ENCODE results near the gene MAGI1. TPM values are rescaled to one million over a fixed set of nuclear protein-coding genes. Genes with fewer than 3 reads are reported as not detected.

MAGI1 gene
- polyA plus RNA-seq, 3 donors, result 29.7 to 33.5 (median 30.7) TPM

DNA sequence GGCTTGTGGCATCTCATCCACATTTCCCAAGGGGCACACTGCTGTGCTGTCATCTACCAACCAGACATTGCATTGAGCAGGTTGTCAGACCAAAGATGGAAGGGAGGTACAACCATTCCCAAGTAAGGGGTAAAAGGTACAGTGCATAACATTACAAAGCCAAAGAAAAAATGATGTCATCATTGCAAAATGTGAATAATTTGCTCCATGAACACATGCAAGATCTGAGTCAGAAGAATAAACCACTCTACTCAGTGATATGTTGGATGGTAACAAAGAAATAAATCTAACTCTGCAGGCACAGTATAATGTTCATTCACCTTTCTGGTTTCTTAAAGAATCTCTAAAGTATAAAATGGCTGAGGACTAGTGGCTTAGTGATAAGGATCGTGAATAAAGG is 202.7 kb downstream of the MAGI1 start:
- DNase-seq (ENCODE audit: extremely low read depth in 1 of 11, low read depth in 9 of 11, low spot score in 4 of 11), result no peak

DNA sequence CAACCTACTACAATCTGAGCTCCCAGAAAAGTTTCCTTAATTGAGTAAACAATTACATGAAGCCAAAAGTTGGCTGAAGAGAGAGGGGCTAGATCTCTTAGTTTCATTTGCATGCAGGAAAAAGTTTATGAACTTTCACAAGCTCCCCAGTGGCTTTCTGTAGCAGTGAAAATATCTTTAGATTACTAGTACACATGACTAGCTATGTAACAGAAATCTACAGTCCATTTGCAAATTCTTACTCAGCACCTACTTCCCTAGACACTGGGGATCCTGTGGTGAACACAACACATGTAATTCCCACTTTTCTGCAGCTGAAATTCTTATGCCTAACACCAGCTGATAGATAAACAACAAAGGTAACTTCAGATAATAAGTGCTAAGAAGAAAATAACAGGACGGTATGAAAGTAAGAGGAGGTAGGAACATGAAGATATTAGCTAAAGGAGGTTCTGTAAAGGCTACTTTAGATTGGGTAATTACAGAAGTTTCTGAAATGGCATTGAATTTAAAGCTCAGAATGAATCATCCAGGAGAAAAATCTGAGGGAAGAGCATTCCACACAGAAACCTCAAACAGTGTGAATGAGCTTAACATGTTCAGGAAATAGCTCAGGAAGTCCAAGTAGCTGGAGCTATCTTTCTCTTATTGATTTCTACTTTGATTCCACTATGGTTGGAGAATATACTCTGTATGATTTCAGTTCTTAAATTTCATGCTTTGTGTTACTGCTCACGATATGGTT is 204.8 kb downstream of the MAGI1 start:
- DNase-seq (ENCODE audit: extremely low read depth in 1 of 11, low read depth in 9 of 11, low spot score in 4 of 11), result no peak

DNA sequence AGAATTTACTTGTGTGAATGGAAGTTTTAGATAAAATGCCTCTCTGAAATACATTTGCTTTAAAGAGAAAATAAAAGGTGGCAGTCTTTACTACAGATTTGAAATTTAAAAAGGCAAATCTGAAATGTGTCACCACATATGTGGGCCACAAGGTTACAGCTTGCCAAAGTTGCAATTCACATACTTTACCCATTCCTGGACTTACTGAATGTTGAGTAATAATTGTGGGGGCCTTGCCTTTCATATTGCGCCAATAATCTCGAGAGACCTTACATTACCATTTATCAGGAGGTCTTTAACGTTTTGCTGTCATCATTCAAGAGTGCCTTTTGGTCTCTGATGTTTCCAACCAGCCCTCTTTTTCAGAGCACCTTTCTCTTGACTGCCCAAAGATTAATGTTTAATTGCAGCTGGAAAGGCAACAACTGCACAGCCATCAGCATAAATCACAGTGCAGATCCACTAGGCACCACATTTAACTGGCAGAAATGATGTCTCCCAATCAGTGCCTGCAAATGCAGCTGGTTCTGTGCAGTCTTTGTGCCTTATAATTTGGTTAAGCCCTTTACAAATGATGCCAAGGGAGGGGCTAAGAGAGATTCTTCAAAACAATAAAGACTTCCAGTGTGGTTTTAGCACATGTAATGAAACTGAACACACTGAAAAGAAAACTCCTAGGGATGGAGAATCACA is 206.8 kb downstream of the MAGI1 start:
- DNase-seq (ENCODE audit: extremely low read depth in 1 of 11, low read depth in 9 of 11, low spot score in 4 of 11), result no peak

DNA sequence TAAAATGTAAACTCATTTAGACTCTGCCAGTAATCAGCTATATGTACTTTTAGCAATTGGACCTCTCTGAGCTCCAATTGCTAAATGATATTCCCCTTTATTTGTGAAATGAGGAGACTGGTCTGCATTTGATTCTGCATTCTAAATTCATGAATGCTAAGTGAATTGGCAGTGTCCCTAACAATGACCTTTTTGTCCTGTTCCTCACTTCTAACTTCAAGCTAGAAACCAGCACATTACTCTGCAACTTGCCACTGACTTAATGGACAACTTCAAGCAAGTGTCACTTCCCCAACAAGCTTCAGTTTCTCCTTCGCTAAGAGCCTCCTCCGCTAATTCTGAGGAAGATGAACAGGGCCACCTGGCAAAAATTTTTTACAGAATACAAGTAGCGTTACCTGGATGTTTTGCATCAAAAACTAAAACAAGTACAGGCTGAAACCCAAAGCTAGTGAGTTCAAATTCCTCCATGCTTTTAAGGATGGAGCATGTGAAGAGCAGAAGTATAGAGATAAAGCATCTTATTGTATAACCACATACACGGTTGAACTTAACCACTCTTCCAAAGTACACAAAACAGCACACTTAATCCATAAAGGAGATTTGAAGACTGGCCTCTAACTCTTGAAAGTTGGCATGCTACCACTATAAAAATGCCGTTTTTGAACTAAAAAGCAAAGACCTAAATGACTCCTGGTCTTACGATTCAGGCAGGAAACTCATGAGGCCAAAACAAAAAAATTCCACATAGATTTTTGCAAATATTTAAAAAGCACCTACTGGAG is 207.6 kb downstream of the MAGI1 start:
- no peak for DNase-seq (ENCODE audit: extremely low read depth in 1 of 11, low read depth in 9 of 11, low spot score in 4 of 11)

DNA sequence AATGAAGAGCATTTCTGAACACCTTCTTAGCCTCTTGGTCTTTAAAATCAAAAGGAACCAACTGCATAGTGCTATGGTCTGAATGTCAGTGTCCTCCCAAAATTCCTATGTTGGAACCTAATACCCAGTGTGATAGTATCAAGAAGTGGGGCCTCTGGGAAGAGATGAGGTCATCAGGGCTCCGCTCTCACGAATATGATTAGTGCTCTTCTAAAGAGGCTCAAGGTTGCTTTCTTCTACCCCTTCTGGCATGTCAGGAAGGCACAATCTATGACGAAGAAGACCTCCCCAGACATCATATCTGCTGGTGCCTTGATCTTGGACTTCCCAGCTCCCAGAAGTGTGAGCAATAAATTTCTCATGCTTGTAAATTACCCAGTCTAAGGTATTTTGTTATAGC is 209.5 kb downstream of the MAGI1 start:
- no peak for DNase-seq (ENCODE audit: extremely low read depth in 1 of 11, low read depth in 9 of 11, low spot score in 4 of 11)

DNA sequence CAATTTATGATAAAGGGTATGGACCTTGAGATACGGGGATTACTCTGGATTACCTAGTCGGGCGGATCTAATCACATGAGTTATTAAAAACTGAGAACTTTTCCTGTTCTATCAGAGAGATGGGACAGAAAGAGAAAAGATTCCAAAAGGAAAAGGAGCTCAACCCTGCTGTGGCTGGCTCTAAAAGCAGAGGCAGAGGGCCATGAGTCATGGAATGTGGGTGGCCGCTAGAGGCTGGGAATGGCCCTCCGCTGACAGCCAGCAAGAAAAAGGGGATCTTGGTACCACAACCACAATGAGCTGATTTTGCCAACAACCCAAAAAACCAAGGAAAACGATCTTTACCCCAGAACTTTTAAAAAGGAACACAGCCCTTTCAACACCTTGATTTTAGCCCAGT is 210.0 kb downstream of the MAGI1 start:
- no peak for DNase-seq (ENCODE audit: extremely low read depth in 1 of 11, low read depth in 9 of 11, low spot score in 4 of 11)

DNA sequence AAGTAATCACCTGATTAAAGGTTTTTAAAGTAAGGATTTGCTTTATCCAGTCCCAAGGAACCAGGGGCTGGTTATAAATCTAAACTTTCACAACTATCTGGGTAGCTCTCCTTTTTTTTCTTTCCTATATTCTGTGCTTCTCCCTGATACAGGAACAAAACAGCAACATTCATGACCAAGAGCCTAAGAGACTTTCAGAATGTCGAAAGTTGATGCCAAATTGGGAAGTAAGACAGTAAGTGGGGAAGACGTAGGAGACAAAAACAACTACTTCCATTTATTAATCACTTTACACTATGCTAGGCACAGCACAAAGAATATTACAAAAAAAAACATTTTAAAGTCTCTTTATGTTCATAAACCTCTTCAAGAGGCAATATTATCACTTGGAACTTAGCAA is 211.6 kb downstream of the MAGI1 start:
- no peak for DNase-seq (ENCODE audit: extremely low read depth in 1 of 11, low read depth in 9 of 11, low spot score in 4 of 11)

DNA sequence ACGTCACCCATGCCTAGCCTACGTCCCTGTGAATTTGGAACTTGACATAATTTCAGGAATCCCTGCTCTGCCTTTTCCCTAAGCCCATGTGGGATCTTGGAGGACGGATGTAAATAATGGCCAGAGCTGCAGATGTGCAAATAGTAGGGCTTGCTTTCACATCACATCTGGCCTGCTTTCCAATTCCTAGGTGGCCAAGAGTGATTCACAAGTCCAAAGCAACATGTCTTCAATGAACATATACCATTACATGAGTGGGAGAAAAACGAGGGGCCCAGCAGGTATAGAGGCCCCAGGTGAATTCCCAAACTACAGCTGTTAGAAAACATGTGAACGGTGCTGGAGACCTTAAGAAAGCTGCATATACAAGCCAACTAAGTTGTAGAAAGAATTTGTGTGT is 214.6 kb downstream of the MAGI1 start:
- DNase-seq (ENCODE audit: extremely low read depth in 1 of 11, low read depth in 9 of 11, low spot score in 4 of 11), result no peak

DNA sequence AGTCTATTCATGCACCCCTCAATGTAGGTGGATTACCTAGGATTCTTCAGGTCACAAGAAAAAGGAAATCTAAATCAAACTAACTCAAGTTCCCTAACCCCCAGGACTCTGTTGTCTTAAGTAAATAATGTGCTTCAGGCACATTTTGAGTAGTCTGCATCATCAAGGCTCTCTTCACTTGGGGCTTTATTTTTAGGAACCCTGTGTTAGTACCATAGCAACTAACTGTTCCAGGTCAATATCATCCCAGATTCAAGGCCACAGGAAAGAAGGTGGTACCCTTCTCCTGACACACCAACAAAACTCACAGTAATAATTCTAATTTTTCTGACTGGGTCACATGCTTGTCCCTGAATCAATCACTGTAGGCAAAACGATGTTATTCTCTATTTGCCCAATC is 218.1 kb downstream of the MAGI1 start:
- no peak for DNase-seq (ENCODE audit: extremely low read depth in 1 of 11, low read depth in 9 of 11, low spot score in 4 of 11)

DNA sequence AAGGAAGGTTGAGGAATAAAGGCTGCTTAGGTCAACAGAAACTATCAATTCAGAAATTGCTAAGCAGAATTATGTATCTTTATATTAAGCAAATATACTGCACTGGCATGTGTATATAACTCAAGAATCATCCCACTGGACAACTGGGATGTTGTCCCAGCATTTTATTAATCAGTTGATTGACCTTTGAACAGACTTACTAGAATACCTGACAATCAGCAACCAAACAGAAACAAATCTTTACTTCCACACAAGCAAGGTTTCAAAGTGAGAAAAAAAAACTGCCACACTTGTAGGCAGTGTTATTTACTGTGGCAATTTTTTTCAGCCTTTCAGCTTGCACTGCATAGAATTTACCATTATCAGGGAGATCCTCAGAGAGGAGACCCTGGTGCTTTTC is 218.8 kb downstream of the MAGI1 start:
- no peak for DNase-seq (ENCODE audit: extremely low read depth in 1 of 11, low read depth in 9 of 11, low spot score in 4 of 11)

DNA sequence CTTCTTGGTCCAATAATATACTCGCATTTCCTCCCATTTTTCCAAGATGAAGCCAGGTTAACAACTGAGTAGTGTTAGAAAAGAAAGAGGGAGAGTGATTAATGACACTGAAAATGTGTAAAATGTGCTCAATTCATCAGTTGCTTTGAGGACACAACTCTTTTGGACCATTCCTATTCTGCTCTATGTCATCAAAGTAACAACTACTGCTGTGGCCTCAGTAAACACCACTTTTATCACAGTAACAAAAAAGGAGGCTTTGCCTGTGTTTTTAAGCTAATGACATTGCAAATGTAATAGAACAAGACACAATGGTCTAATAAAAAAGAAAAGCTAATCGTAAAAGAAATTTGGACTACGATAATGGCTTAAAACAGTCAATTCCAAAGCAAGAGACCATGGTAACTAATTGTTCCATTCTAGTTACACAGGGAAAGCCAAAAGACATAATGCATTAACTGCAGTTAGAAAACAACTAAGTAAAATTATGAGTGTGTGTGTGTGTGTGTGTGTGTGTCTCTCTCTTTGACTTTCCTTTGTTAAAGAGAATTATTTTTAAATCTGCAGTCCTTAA is 221.1 kb downstream of the MAGI1 start:
- DNase-seq (ENCODE audit: extremely low read depth in 1 of 11, low read depth in 9 of 11, low spot score in 4 of 11), result no peak

DNA sequence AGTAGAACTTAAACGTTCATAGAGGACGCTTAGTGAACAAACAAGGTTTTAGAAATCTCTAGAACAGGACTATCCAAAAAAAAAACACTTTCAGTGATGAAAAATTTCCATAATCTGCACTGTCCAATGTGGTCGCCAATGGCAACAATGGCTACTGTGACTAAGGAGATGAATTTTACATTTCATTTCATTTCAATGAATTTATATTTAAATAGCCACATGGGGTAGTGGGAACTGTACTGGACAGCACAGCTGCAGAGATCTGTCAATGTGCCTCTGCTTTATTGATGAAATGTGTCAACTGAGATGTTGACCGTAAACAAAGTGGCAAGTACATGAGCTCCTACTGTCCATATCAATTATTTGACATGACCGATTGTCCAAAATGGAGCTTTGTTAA is 222.5 kb downstream of the MAGI1 start:
- DNase-seq (ENCODE audit: extremely low read depth in 1 of 11, low read depth in 9 of 11, low spot score in 4 of 11), result no peak

DNA sequence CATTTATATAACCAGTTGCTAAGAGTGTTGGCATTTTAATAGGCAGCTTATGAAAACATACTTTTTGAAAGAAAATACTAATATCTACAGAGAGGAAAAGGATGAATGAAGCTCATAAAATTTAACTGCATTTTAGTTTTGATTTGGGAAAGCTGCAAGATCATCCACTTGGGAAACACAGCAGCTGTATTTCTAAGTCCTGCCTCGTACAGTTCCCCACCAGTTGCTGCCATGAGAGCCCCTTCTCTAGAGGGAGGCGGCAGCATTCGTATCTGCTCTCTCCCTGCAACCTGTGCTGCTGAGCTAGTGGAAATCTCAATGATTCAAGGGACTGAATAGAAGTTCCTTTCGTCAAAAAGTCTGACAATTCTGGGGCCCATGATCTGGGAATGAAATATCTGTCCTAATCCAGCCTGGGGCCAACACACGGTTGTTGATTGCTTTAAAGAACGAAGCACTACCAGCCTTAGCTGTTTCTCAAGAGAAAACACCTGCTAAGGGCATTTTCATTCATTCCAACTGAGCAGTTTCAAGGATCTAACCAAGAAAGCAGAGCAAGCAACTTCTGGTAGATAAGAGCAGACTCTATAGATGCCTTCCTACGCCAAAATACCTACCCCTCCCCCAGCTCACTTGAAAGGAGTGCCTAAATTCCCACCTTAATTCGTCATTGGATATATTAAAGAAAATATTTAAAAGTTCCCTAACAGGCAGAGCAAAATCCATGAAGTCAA is 223.7 kb downstream of the MAGI1 start:
- DNase-seq (ENCODE audit: extremely low read depth in 1 of 11, low read depth in 9 of 11, low spot score in 4 of 11), result peak in 3 of 11 donors; percentile 17 to 25 (median 18)

DNA sequence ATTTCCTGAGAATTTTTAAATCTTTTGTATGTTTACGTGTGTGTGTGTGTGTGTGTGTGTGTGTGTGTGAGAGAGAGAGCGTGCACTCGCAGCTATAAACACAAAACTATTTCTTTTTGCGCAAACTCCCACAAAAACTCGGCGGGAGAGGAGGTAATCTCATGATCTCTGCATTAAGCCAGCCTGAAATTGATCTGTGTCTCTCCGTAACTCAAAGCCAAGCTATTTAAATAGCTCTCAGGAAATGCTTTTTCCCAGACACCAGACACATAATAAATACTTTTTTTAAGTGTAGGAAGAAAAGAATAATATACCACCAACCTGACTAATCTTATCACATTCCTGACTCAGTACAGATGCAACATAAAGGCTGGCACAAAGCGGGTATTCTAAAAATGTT is 226.8 kb downstream of the MAGI1 start:
- DNase-seq (ENCODE audit: extremely low read depth in 1 of 11, low read depth in 9 of 11, low spot score in 4 of 11), result no peak

DNA sequence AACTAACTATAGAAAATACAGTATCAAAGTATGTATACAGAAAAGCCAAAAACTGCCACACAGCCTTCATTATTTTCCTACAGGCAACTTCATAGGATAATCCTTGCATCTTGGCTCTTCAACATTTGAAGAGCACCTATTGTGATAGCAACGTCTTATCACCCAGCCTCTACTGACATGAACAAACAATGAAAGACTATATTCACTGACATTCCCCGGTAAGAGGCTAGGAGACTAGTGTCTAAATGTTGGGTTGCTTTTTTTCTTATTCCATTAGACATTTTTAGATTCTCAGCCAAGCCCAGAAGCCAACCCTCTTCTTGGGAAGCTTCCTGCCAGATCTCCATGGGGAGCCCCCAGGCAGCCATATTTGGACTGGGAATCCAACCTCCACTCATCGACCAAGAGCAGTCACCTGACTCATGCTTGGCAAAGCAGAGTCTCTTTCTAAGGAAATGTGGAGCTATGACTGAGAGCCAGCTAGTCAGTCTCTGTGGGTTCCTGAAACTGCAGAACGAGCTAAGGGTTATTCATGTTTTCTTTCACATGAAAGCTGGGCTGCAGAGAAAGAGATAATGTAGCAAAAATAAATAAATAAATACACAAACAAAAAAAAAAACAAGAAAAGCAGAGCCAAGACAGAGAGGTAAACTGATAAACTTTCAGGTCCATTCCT is 227.5 kb downstream of the MAGI1 start:
- no peak for DNase-seq (ENCODE audit: extremely low read depth in 1 of 11, low read depth in 9 of 11, low spot score in 4 of 11)

DNA sequence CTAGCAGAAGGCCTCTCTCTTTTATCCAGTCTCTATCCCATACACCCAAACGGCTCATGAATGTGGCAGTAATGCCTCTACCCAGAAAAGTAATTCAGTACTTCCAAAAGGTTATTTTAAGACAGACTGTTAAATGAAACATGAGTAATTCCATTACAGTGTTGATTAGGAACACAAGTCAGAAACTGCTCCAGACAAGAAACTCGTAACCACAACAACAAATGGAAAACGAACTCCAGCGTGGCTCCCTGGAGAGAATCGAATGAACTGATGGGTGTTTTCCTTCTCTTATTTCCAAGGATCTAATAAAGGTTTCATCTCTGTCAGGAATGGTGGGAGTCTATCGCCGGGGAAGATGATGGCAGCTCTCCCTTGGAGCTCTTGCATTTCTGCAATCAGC is 228.4 kb downstream of the MAGI1 start:
- DNase-seq (ENCODE audit: extremely low read depth in 1 of 11, low read depth in 9 of 11, low spot score in 4 of 11), result no peak

DNA sequence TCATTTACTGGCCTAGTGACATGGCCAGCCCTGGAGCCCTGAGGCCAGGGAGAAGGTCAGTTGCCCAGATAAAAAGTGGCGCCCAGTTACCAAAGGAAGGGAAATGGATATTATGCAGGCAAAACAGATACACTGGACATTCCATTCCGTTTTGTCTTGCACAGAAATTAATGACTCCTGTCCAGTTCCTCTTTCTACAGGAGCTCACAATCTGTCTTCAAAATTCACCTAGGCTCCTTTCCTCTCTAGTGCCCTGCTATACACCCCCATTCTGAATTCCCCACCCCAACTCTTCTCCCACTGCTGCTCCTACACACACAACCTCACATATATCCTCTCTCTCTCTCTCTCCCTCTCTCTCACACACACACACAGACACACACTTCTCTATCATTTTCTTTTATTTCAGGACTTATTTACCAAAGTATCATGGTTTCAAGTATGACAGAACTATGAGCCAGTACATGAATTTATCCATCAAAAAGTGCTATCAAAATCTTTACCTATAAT is 229.0 kb downstream of the MAGI1 start:
- DNase-seq (ENCODE audit: extremely low read depth in 1 of 11, low read depth in 9 of 11, low spot score in 4 of 11), result no peak

DNA sequence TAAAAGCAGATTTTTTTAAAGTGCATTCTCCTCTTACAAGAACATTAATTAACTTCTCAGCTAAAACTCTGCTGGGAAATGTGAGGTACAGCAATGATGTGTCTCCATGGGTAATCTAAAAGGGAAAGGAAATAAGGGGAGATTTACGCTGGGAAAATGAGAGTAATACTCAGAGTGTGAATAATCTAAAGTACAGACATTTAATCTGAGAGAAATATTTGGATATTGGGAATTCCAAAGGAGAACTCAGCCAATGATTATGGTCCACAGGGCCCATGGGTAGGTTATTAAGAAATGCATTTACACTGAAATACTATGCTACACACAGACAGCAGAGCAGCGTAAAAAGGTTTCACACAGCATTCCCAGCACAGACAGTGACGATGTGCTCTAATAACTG is 229.9 kb downstream of the MAGI1 start:
- DNase-seq (ENCODE audit: extremely low read depth in 1 of 11, low read depth in 9 of 11, low spot score in 4 of 11), result no peak
